HFFc6 (cell line): ENCODE results near the gene ARL4D. TPM values are rescaled to one million over a fixed set of nuclear protein-coding genes. Genes with fewer than 3 reads are reported as not detected.
"Not testable (repeated sequence)": the region's sequence is repeated elsewhere in the genome, so short reads cannot be mapped to it uniquely, and the experiment has no call there.

Source experiments
- DNase-seq: peaks from one replicate; pipeline ENCODE4 v3.0.0-alpha.2; 2018
- H3K27ac Mint-ChIP-seq: 2 replicates; pipeline ENCODE4 v1.8.0; 2020; ENCODE audit warnings: mild to moderate bottlenecking, mixed read lengths
- H3K27me3 Mint-ChIP-seq: 2 replicates; pipeline ENCODE4 v1.8.0; 2021; ENCODE audit warnings: mild to moderate bottlenecking, moderate library complexity, mixed read lengths; ENCODE audit not compliant: insufficient read depth
- H3K36me3 Mint-ChIP-seq: 2 replicates; pipeline ENCODE4 v1.8.0; 2021; ENCODE audit warnings: low read depth, mixed read lengths
- H3K4me1 Mint-ChIP-seq: 2 replicates; pipeline ENCODE4 v1.8.0; 2020; ENCODE audit warnings: low read depth, mixed read lengths
- H3K4me3 Mint-ChIP-seq: 2 replicates; pipeline ENCODE4 v1.8.0; 2020; ENCODE audit warnings: mild to moderate bottlenecking, moderate library complexity, mixed read lengths
- H3K9me3 Mint-ChIP-seq: 2 replicates; pipeline ENCODE4 v1.8.0; 2020; ENCODE audit warnings: mild to moderate bottlenecking, mixed read lengths
- total RNA-seq, 6 experiments: library from RNA; stranded (reverse); fragmentation: NEBNext Ultra II Directional; extraction: Animal tissue kit (Norgen Biotek cat#: 25700); gene quantifications; 2 replicates in 1 of 6; 3 replicates in 5 of 6; pipeline ENCODE4 v1.2.3, GENCODE V29; 2021
- TF ChIP-seq, protein P1 (sequence below): fragments of 200-600 bp; sonication (generic); IDR thresholded peaks from 2 replicates; pipeline ENCODE4 v1.5.0; 2021; ENCODE audit warnings: antibody characterized with exemption, mild to moderate bottlenecking

ARL4D gene
- total RNA-seq, 6 experiments from 2014 or later = 24.9 to 27.5 (median 26.3) TPM

DNA sequence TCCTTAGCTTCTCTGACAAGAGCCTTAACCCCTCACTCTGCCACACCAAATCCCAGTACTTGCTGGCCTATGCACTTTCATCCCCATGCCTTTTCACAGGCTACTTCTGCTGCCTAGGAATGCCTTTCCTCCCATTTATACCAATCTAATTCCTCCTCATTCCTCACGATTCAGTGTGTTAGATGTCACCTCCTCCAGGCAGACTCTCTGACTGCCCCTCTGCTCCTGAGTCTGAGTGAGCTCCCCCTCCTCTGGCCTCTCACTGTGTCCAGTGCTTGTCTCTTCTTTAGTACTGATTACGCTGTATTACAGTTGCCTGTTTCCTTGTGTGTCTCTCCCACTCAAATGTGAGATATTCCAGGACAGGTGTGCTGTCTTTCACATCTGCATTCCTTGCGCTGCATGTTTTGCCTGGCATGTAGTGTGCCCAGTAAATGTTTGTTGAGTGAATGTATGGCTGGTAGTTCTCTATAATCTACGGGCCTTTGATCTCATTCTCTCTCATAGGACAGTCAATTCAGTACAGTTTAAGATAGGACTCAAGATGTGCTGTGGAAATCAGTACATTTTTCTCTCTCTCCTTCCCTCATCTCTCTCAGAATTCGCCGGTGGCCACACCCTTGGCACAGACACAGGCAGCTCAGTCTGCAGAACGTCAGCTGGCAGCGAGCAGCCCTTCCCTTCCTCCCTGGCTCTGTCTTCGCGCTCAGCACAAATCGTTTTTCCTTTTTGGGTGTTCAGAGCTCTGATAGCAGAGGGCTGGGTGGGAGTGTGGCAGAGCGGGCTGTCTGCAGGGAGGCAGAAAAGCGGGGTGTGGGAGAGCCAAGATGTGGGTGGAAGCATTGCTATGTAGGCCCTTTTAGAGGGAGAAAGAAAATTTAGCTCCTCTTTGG is 18.5 kb downstream of the ARL4D start:
- H3K36me3 Mint-ChIP-seq = no peaks in the 10 kb centered on the region
- DNase-seq = peak; percentile 37
- peaks cover 34% of the 10 kb centered on the region for H3K4me1 Mint-ChIP-seq
- no peaks in the 10 kb centered on the region; the same call in none of the 2 replicates for H3K27me3 Mint-ChIP-seq
- TF ChIP-seq, protein P1, sequence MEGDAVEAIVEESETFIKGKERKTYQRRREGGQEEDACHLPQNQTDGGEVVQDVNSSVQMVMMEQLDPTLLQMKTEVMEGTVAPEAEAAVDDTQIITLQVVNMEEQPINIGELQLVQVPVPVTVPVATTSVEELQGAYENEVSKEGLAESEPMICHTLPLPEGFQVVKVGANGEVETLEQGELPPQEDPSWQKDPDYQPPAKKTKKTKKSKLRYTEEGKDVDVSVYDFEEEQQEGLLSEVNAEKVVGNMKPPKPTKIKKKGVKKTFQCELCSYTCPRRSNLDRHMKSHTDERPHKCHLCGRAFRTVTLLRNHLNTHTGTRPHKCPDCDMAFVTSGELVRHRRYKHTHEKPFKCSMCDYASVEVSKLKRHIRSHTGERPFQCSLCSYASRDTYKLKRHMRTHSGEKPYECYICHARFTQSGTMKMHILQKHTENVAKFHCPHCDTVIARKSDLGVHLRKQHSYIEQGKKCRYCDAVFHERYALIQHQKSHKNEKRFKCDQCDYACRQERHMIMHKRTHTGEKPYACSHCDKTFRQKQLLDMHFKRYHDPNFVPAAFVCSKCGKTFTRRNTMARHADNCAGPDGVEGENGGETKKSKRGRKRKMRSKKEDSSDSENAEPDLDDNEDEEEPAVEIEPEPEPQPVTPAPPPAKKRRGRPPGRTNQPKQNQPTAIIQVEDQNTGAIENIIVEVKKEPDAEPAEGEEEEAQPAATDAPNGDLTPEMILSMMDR = no peak
- peak overlapping the region; percentile 35 for H3K4me3 Mint-ChIP-seq
- no peaks in the 10 kb centered on the region for H3K9me3 Mint-ChIP-seq
- peak overlapping the region; percentile 94 for H3K27ac Mint-ChIP-seq

DNA sequence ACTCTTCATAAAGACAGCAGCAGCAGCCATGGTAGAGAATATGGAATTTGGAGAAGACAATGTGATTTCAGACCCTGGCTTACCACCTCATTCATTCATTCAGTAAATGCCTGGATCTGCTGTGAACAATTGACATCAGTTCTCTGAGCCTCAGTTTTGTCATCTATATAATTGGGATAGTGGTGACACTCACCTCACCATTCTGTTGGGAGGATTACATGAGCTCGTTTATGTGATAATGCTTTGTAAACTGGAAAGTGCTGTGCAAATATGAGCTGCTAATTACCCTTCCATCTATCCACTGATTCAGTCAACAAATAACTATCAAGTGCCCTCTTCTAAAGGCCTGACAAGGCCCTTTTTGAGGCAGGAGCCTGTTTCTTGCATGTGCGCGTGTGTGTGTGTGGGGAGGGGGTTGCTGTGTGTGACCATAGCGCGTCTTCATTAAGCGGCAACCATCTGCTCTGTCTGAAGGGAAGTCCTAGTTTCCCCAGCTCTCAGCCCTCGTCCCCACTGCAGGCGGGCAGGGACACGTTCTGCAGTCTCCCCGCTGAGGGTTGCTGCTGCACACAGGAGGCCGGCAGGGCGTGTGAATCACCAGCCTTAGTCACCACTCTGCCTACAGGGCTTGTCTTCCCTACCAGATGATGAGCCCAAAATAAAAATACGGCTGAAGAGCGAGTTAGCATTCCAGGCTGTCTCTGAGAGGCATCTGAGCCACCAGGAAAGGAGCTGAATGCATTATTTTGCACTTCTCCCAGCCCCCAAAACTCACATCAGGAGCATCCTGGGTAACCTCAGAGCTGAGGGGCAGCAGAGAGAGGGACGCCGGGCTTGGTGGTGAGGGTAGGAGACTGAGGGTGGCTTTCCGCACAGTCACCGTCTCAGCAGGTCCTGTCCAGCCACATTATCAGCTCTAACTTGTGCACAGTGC is 19.9 kb downstream of the ARL4D start:
- Mint-ChIP-seq H3K36me3 (no peaks in the 10 kb centered on the region), H3K4me1 (peaks cover 34% of the 10 kb centered on the region), H3K4me3 (peak overlapping the region; percentile 78), H3K27me3 (no peaks in the 10 kb centered on the region; the same call in none of the 2 replicates), H3K9me3 (no peaks in the 10 kb centered on the region), H3K27ac (peak overlapping the region; percentile 94)
- peak; percentile 93 for DNase-seq
- TF ChIP-seq, protein P1 = no peak

DNA sequence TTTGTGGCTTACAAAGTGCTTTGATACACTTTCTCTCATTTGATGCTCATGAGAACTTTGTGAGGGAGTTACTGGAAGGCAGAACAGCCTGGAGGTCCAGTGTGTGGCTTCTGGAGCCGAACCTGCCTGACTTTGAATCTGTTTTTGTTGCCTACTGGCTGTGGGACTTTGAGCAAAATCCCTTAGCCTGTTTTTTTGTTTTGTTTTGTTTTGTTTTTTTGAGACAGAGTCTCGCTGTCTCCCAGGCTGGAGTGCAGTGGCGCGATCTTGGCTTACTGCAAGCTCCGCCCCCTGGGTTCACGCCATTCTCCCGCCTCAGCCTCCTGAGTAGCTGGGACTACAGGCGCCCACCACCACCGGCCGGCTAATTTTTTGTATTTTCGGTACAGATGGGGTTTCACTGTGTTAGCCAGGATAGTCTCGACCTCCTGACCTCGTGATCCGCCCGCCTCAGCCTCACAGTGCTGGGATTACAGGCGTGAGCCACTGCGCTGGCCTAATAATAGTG is 20.6 kb downstream of the ARL4D start:
- H3K4me3 Mint-ChIP-seq = peak overlapping the region; percentile 78
- peak overlapping the region; percentile 94 for H3K27ac Mint-ChIP-seq
- not testable (repeated sequence) for H3K27me3 Mint-ChIP-seq, H3K9me3 Mint-ChIP-seq, H3K36me3 Mint-ChIP-seq, DNase-seq
- peaks cover 34% of the 10 kb centered on the region for H3K4me1 Mint-ChIP-seq

DNA sequence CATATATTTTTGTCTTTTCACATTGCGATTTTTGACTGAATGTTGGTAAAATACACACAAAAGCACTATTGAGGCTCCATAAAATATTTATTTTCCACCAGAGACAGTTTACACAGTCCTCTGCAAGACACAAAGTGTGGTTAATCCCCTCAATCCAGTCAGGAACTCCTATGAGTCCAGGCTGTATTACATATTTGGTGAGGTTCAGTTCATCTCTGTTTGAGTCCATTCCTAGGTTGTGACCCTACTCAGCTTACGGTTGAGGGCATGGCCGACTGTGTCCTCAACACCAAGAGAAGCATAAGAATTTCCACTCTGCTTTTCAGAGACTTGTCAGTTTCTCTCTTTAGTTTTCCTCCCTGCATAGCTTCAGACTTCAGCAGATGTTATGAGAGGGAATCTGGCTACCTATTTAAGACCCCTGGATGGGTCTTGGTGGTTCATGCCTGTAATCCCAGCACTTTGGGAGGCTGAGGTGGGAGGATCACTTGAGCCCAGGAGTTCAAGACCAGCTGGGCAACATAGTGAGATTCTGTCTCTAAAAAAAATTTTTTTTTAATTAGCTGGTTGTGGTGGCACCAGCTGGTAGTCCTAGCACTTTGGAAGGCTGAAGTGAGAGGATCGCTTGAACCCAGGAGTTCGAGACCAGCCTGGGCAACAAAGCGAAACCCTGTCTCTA is 25.1 kb downstream of the ARL4D start:
- peaks cover 6% of the 10 kb centered on the region for H3K4me1 Mint-ChIP-seq
- H3K4me3 Mint-ChIP-seq = no peak overlapping the region
- TF ChIP-seq, protein P1 = no peak
- H3K27me3 Mint-ChIP-seq = peaks cover 6% of the 10 kb centered on the region; the same call in 1 of the 2 replicates
- no peak overlapping the region for H3K27ac Mint-ChIP-seq
- H3K36me3 Mint-ChIP-seq = no peaks in the 10 kb centered on the region
- no peak for DNase-seq
- no peaks in the 10 kb centered on the region for H3K9me3 Mint-ChIP-seq

DNA sequence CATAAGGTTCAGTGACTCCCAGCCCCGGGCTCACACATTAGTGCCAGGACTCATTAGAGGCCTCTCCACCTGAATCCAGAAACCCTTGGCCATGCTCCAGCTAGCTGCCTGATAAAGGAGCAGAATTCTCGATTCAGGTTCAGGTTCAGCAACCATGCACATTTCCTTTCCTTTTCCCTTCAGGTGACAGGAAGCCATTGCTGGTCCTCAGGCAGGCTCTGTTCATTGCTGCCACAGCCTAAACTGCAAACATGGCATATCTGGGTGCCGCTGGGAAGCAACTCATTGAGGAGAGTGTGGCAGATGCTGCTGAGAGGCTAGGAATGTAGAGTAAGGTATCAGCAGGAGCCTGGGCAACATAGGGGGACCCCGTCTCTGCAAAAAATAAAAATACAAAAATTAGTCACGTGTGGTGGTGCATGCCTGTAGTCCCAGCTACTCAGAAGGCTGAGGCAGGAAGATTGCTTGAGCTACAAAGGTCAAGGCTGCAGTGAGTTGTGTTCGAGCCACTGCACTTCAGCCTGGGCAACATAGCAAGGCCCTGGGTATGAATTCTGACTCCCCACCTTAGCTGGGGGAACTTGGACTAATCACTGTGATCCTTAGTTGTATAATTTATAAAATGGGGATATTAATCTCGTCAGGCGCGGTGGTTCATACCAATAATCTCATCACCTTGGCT is 28.7 kb downstream of the ARL4D start:
- Mint-ChIP-seq H3K36me3 (no peaks in the 10 kb centered on the region), H3K9me3 (no peaks in the 10 kb centered on the region), H3K27ac (no peak overlapping the region), H3K4me3 (no peak overlapping the region), H3K4me1 (peaks cover 23% of the 10 kb centered on the region), H3K27me3 (peaks cover 8% of the 10 kb centered on the region; the same call in 1 of the 2 replicates)
- TF ChIP-seq, protein P1 = no peak
- DNase-seq = no peak
